ENCODE data around the gene GAS6. TPM values are rescaled to one million over a fixed set of nuclear protein-coding genes. Genes with fewer than 3 reads are reported as not detected.

The GAS6 gene
- total RNA-seq, 1 experiment from 2014 or later = 49.4 TPM

DNA sequence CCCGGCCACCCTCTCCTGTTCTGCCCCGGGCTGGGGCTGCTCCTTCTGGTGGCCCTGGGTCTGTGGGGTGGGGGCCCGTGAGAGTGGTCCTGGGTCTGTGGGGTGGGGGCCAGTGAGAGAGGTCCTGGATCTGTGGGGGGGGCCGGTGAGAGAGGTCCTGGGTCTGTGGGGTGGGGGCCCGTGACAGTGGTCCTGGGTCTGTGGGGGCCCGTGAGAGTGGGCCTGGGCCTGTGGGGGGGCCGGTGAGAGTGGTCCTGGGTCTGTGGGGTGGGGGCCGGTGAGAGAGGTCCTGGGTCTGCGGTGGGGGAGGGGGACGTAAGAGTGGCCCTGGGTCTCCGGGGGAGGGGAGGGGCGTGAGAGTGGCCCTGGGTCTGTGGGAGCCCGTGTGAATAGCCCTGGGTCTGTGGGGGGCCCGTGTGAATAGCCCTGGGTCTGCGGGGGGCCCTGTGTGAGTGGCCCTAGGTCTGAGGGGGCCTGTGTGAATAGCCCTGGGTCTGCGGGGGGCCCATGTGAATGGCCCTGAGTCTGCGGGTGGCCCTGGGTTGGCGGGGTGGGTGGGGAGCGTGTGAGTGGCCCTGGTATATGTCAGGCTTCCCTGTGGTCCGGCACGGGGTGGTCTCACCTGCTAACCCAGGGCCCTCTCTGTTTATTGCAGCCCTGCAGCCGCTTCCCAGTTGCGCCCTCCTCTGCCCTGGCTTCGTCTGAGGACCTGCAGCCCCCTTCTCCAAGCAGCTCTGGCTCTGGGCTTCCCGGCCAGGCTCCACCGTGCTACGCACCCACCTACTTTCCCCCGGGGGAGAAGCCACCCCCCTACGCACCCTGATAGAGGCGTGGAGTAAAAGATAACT is 52.6 kb downstream of the GAS6 start:
- Histone ChIP-seq H4K20me1 (ENCODE audit: insufficient read depth) (no peaks in the 10 kb centered on the region), H3K4me3 (replicated peaks in 1 of 2; ENCODE audit: low read depth in 1 of 2, low read length in 2 of 2) (no peak overlapping the region), H3K36me3 (ENCODE audit: control insufficient read depth in 1 of 2, insufficient read depth in 2 of 2, low read length in 2 of 2) (peaks cover 0 to under 1% of the 10 kb centered on the region in 2 experiments; a peak in 1 of 4 replicates), H3K9me2 (ENCODE audit: insufficient read depth) (no peaks in the 10 kb centered on the region), H3K79me2 (ENCODE audit: insufficient read depth, low read length) (peaks cover 10% of the 10 kb centered on the region), H2AFZ (ENCODE audit: low read depth, low read length, poor library complexity, severe bottlenecking) (no peak overlapping the region), H3K9me3 (ENCODE audit: control insufficient read depth in 1 of 2, insufficient read depth in 1 of 2, low read depth in 1 of 2, low read length in 2 of 2) (peaks cover 16 to 17% of the 10 kb centered on the region in 2 experiments; a peak in 2 of 4 replicates), H3K27me3 (ENCODE audit: insufficient read depth, low read length) (no peaks in the 10 kb centered on the region), H3K4me1 (ENCODE audit: control insufficient read depth in 1 of 2, insufficient read depth in 2 of 2, low read length in 2 of 2) (peaks cover 4 to 15% of the 10 kb centered on the region in 2 experiments), H3K27ac (ENCODE audit: low read depth, low read length) (no peak overlapping the region), H3K9ac (ENCODE audit: low read length) (no peak overlapping the region), H3K4me2 (ENCODE audit: low read length) (no peak overlapping the region)
- no peak for DNase-seq (ENCODE audit: low read depth, low spot score)
- ChIA-PET RAD21 (ENCODE audit: low non-redundant PET in 1 of 2, low total read pairs in 2 of 2, uncharacterized antibody in 2 of 2, unreplicated experiment in 2 of 2) (no interaction called here), POLR2A (no interaction called here), CTCF (no interaction called here)
- TF ChIP-seq, protein P1, sequence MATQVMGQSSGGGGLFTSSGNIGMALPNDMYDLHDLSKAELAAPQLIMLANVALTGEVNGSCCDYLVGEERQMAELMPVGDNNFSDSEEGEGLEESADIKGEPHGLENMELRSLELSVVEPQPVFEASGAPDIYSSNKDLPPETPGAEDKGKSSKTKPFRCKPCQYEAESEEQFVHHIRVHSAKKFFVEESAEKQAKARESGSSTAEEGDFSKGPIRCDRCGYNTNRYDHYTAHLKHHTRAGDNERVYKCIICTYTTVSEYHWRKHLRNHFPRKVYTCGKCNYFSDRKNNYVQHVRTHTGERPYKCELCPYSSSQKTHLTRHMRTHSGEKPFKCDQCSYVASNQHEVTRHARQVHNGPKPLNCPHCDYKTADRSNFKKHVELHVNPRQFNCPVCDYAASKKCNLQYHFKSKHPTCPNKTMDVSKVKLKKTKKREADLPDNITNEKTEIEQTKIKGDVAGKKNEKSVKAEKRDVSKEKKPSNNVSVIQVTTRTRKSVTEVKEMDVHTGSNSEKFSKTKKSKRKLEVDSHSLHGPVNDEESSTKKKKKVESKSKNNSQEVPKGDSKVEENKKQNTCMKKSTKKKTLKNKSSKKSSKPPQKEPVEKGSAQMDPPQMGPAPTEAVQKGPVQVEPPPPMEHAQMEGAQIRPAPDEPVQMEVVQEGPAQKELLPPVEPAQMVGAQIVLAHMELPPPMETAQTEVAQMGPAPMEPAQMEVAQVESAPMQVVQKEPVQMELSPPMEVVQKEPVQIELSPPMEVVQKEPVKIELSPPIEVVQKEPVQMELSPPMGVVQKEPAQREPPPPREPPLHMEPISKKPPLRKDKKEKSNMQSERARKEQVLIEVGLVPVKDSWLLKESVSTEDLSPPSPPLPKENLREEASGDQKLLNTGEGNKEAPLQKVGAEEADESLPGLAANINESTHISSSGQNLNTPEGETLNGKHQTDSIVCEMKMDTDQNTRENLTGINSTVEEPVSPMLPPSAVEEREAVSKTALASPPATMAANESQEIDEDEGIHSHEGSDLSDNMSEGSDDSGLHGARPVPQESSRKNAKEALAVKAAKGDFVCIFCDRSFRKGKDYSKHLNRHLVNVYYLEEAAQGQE (IDR thresholded peaks at IDR 0.05; ENCODE audit: low read depth) = no peak
- no peak for TF ChIP-seq SRF (IDR thresholded peaks at IDR 0.05; ENCODE audit: low read depth)
- TF ChIP-seq, protein P2, sequence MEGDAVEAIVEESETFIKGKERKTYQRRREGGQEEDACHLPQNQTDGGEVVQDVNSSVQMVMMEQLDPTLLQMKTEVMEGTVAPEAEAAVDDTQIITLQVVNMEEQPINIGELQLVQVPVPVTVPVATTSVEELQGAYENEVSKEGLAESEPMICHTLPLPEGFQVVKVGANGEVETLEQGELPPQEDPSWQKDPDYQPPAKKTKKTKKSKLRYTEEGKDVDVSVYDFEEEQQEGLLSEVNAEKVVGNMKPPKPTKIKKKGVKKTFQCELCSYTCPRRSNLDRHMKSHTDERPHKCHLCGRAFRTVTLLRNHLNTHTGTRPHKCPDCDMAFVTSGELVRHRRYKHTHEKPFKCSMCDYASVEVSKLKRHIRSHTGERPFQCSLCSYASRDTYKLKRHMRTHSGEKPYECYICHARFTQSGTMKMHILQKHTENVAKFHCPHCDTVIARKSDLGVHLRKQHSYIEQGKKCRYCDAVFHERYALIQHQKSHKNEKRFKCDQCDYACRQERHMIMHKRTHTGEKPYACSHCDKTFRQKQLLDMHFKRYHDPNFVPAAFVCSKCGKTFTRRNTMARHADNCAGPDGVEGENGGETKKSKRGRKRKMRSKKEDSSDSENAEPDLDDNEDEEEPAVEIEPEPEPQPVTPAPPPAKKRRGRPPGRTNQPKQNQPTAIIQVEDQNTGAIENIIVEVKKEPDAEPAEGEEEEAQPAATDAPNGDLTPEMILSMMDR (IDR thresholded peaks at IDR 0.05 in 2 of 3, conservative IDR thresholded peaks at IDR 0.05 in 1 of 3; ENCODE audit: borderline replicate concordance in 1 of 3, insufficient read depth in 1 of 3, low read depth in 2 of 3, low read length in 2 of 3) = no peak
- TF ChIP-seq POLR2AphosphoS5 (IDR thresholded peaks at IDR 0.05; ENCODE audit: low read depth, low read length) = no peak
- TF ChIP-seq SP1 (IDR thresholded peaks at IDR 0.05; ENCODE audit: low read depth) = no peak
- no peak for ATAC-seq
- BruUV-seq (replicated peaks) = no TSS peak
- intact Hi-C loops (cut with micrococcal nuclease) = no loop called here

Data from HCT116 (cell line).